ENCODE data around the gene XKRX.

Gene XKRX

GRCh38 chrX:100874325-100874724, 54.4 kb downstream of the XKRX start, which contains the start of gene NOX1:
TSS of gene NOX1 (minus strand) at chrX:100874359. CDS start at chrX:100874139, 220 bp downstream.
- no peak within 1 kb of the TSS for H3K27ac ChIP-seq
- no peak within 1 kb of the TSS for H3K9ac ChIP-seq (ENCODE audit: insufficient read length)
- H3K36me3 ChIP-seq (ENCODE audit: insufficient read depth, low read length): no peaks in the 10 kb centered on the region
- DNase-seq (ENCODE audit: low read depth, low spot score): no peak
- TF ChIP-seq FOXP2 (optimal IDR thresholded peaks at IDR 0.05; ENCODE audit: control extremely low read depth, extremely low read length, insufficient read depth) (no peak), POLR2AphosphoS5 (IDR thresholded peaks at IDR 0.05; ENCODE audit: borderline replicate concordance, low read depth, low read length) (no peak), EZH2 (IDR thresholded peaks at IDR 0.05) (no peak)
- no peaks in the 10 kb centered on the region for H3K9me3 ChIP-seq (ENCODE audit: low read depth, low read length)
- H3K4me3 ChIP-seq: no peak within 1 kb of the TSS

DNA sequence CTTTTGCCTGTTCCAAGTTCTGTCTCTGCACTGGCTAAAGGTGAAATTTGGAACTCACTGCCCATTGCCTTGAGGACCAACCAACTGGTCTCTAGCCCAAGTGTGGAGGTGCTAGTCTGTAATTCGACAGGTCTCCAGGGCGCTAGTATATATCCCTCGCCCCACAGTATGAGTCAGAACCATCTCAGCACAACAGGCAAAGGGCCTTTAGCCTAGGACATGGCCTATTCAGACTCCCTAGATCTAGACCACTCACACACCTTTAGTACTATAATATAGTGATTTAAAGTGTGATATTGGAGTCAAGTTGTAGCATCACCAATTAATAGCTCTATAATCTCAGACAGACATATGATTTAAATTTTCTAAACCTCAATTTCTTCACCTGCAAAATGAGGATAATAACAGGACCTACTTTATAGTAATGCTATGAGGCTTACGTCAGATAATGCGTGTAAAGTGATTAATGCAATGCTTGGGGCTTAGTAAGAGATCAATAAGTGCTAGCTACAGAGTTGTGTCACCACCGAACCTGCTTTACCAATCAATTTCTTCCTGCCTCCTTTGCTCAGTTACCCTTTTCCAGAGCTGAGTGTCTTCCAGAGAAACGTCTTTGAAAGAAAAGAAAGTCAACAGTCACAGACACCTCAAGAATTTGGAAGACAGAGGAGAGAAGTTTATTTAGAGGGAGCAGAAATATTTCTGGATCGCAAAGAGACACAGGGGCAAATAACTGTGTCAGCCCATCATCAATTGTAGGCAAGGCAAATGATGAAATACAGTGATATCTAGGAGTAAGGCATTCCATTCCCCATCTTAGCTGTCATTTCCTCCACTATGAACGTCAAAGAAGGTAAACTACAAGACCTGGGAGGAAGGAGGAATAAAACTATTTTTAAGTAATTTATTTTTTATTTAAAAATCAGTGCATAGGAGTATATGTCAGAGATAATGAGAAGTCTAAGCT, 56.8 kb downstream of the XKRX start:
- no peak overlapping the region for H3K27ac ChIP-seq
- no peaks in the 10 kb centered on the region for H3K36me3 ChIP-seq (ENCODE audit: insufficient read depth, low read length)
- H3K4me3 ChIP-seq: no peak overlapping the region
- no peaks in the 10 kb centered on the region for H3K9me3 ChIP-seq (ENCODE audit: low read depth, low read length)
- TF ChIP-seq POLR2AphosphoS5 (IDR thresholded peaks at IDR 0.05; ENCODE audit: borderline replicate concordance, low read depth, low read length): no peak
- no peak for TF ChIP-seq FOXP2 (optimal IDR thresholded peaks at IDR 0.05; ENCODE audit: control extremely low read depth, extremely low read length, insufficient read depth)
- TF ChIP-seq EZH2 (IDR thresholded peaks at IDR 0.05): no peak
- no peak overlapping the region for H3K9ac ChIP-seq (ENCODE audit: insufficient read length)
- DNase-seq (ENCODE audit: low read depth, low spot score): no peak

- DNase-seq (ENCODE audit: low read depth, low spot score): no peak
- Histone ChIP-seq H3K4me3 (no peak overlapping the region), H3K36me3 (ENCODE audit: insufficient read depth, low read length) (no peaks in the 10 kb centered on the region), H3K27ac (no peak overlapping the region), H3K9ac (ENCODE audit: insufficient read length) (no peak overlapping the region), H3K9me3 (ENCODE audit: low read depth, low read length) (no peaks in the 10 kb centered on the region)
- TF ChIP-seq EZH2 (IDR thresholded peaks at IDR 0.05): no peak
- TF ChIP-seq POLR2AphosphoS5 (IDR thresholded peaks at IDR 0.05; ENCODE audit: borderline replicate concordance, low read depth, low read length): no peak
- TF ChIP-seq FOXP2 (optimal IDR thresholded peaks at IDR 0.05; ENCODE audit: control extremely low read depth, extremely low read length, insufficient read depth): no peak
Observed at GRCh38 chrX:100870527-100870926, 58.2 kb downstream of the XKRX start.

DNA sequence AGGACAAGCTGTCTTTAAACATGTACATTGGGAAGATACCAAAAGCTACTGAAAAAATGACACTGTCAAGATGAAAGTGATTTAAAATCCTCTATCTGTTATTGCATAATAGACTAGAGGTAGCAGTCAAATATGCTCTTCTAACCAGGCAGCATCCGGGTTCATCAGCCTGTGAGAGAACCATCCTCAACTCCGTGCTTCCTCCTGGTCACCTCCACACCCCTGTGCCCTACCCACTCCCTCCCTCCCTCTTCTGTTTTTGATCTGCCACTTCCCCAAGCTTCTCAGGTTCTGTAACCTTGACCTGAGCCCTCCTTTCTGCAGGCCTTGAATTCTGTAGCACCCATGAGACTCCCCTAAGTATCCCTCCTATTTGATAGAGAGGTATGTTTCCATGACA, 60.4 kb downstream of the XKRX start:
- Histone ChIP-seq H3K9ac (ENCODE audit: insufficient read length) (no peak overlapping the region), H3K4me3 (no peak overlapping the region), H3K9me3 (ENCODE audit: low read depth, low read length) (no peaks in the 10 kb centered on the region), H3K36me3 (ENCODE audit: insufficient read depth, low read length) (no peaks in the 10 kb centered on the region), H3K27ac (no peak overlapping the region)
- no peak for DNase-seq (ENCODE audit: low read depth, low spot score)
- no peak for TF ChIP-seq POLR2AphosphoS5 (IDR thresholded peaks at IDR 0.05; ENCODE audit: borderline replicate concordance, low read depth, low read length)
- TF ChIP-seq EZH2 (IDR thresholded peaks at IDR 0.05): no peak
- TF ChIP-seq FOXP2 (optimal IDR thresholded peaks at IDR 0.05; ENCODE audit: control extremely low read depth, extremely low read length, insufficient read depth): no peak

- no peak overlapping the region for H3K9ac ChIP-seq (ENCODE audit: insufficient read length)
- H3K9me3 ChIP-seq (ENCODE audit: low read depth, low read length): no peaks in the 10 kb centered on the region
- no peak overlapping the region for H3K27ac ChIP-seq
- no peak for TF ChIP-seq EZH2 (IDR thresholded peaks at IDR 0.05)
- H3K36me3 ChIP-seq (ENCODE audit: insufficient read depth, low read length): no peaks in the 10 kb centered on the region
- H3K4me3 ChIP-seq: no peak overlapping the region
- no peak for DNase-seq (ENCODE audit: low read depth, low spot score)
Observed at GRCh38 chrX:100864657-100865391, 63.9 kb downstream of the XKRX start.

Data from SK-N-MC (cell line).